Measurements from ENCODE around the gene P2RY12. TPM values are rescaled to one million over a fixed set of nuclear protein-coding genes. Genes with fewer than 3 reads are reported as not detected.

The P2RY12 gene
- total and polyA plus RNA-seq, 10 of the 15 experiments (the other 5 are each of a cell fraction or from before 2014, with no cell fraction given): 0.27 to 1.0 (median 0.66) TPM; not detected in 2

DNA sequence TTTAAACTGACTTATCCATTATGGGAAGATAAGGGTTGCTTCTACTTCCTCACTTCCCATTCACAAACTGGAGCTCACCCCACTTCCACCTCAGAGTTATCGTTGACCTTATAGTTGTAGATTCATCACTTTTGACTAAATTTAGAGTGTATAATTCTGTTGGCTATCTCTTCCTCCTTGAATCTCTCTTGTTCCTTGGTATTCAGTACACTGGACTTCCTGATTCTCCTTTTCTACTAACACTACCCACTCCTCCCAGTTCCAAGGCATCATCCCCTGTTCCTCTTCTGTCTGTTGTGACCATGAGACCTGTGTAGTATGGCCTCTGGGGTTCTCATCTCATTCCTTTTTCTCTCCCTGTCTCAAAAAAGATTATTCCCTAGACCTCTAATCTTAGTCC, 62.0 kb downstream of the P2RY12 start:
- 100% methylated on average over 1 of the region's 1 CpG for WGBS (ENCODE audit: insufficient coverage, insufficient replicate concordance, low lambda C conversion rate, missing lambda C conversion rate)
- in situ Hi-C loops (cut with MboI): no loop called here
- RAD21 ChIA-PET (ENCODE audit: unreplicated experiment): no interaction called here

DNA sequence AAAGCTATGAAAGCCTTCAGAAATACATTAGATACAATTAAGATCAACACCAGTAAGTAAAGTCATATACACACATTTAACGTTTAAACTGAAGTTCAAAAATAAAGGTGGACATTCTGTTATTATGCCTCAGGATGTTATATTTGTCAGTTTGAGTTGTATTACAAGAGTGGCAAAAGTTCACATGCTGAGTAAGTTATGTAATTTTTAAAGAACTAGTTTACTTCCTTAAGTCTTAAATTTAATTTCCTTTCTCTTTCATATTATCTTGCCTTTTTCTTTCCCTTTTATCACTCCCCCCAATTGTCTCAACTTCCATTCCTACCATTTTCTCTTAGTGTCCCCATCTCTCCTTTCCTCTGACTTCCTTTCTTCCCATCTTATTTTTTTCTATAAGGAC, 63.0 kb downstream of the P2RY12 start:
- H3K9me3 ChIP-seq (replicated peaks; ENCODE audit: control insufficient read depth, insufficient read depth, low read length): no peaks in the 10 kb centered on the region
- intact Hi-C loops (cut with micrococcal nuclease; ENCODE audit: unreplicated experiment) (no loop called here), in situ Hi-C loops (cut with MboI) (no loop called here)
- no peak overlapping the region for H3K27ac ChIP-seq (ENCODE audit: control insufficient read depth, insufficient read depth)
- no peak overlapping the region for H3K4me3 ChIP-seq
- ChIA-PET SMC1A (ENCODE audit: uncharacterized antibody, unreplicated experiment) (interaction anchor here (1.6 kb wide), 1 partner anchor 14 kb away, joined by 3 read pairs; no protein-coding TSS in a partner anchor), POLR2A (no interaction called here), CTCF (interaction anchor here (0.6 kb wide), 1 partner anchor 1572 kb away, joined by 3 read pairs; no protein-coding TSS in a partner anchor), RAD21 (ENCODE audit: unreplicated experiment) (no interaction called here)
- no peaks in the 10 kb centered on the region for H3K36me3 ChIP-seq (ENCODE audit: control insufficient read depth in 2 of 2, insufficient read depth in 2 of 2, low read length in 1 of 2)
- no peak overlapping the region for H2AFZ ChIP-seq (ENCODE audit: control insufficient read depth, low read depth, low read length)
- DNase-seq (ENCODE audit: low read depth, low spot score): no peak
- BruUV-seq (replicated peaks): no TSS peak
- H3K4me2 ChIP-seq (ENCODE audit: control insufficient read depth, insufficient read depth): no peak overlapping the region
- 0% methylated on average over 1 of the region's 1 CpG for WGBS (ENCODE audit: insufficient coverage, insufficient replicate concordance, low lambda C conversion rate, missing lambda C conversion rate)
- no peak for ATAC-seq
- H3K79me2 ChIP-seq (ENCODE audit: control insufficient read depth, insufficient read depth, low read length): no peaks in the 10 kb centered on the region
- no peaks in the 10 kb centered on the region for H4K20me1 ChIP-seq (ENCODE audit: control insufficient read depth, insufficient read depth)
- no peak overlapping the region for H3K9ac ChIP-seq (ENCODE audit: control insufficient read depth, insufficient read depth, low read length)
- H3K4me1 ChIP-seq (ENCODE audit: control insufficient read depth, insufficient read depth, low read length): no peaks in the 10 kb centered on the region
- FAIRE-seq: no peak
- H3K27me3 ChIP-seq (replicated peaks in 1 of 2; ENCODE audit: control insufficient read depth in 2 of 2, insufficient read depth in 2 of 2, low read length in 1 of 2): no peaks in the 10 kb centered on the region; a peak in 2 of 4 replicates
- TF ChIP-seq ASH2L (IDR thresholded peaks at IDR 0.05; ENCODE audit: borderline replicate concordance, low read depth) (no peak), RELA (IDR thresholded peaks at IDR 0.05; ENCODE audit: borderline replicate concordance, partially characterized antibody) (no peak), PAX8 (IDR thresholded peaks at IDR 0.05) (no peak)
- TF ChIP-seq, protein P1, sequence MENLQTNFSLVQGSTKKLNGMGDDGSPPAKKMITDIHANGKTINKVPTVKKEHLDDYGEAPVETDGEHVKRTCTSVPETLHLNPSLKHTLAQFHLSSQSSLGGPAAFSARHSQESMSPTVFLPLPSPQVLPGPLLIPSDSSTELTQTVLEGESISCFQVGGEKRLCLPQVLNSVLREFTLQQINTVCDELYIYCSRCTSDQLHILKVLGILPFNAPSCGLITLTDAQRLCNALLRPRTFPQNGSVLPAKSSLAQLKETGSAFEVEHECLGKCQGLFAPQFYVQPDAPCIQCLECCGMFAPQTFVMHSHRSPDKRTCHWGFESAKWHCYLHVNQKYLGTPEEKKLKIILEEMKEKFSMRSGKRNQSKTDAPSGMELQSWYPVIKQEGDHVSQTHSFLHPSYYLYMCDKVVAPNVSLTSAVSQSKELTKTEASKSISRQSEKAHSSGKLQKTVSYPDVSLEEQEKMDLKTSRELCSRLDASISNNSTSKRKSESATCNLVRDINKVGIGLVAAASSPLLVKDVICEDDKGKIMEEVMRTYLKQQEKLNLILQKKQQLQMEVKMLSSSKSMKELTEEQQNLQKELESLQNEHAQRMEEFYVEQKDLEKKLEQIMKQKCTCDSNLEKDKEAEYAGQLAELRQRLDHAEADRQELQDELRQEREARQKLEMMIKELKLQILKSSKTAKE (IDR thresholded peaks at IDR 0.05; ENCODE audit: low read depth, poor library complexity, severe bottlenecking): no peak
- TF ChIP-seq, protein P2, sequence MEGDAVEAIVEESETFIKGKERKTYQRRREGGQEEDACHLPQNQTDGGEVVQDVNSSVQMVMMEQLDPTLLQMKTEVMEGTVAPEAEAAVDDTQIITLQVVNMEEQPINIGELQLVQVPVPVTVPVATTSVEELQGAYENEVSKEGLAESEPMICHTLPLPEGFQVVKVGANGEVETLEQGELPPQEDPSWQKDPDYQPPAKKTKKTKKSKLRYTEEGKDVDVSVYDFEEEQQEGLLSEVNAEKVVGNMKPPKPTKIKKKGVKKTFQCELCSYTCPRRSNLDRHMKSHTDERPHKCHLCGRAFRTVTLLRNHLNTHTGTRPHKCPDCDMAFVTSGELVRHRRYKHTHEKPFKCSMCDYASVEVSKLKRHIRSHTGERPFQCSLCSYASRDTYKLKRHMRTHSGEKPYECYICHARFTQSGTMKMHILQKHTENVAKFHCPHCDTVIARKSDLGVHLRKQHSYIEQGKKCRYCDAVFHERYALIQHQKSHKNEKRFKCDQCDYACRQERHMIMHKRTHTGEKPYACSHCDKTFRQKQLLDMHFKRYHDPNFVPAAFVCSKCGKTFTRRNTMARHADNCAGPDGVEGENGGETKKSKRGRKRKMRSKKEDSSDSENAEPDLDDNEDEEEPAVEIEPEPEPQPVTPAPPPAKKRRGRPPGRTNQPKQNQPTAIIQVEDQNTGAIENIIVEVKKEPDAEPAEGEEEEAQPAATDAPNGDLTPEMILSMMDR (IDR thresholded peaks at IDR 0.05 in 2 of 3, conservative IDR thresholded peaks at IDR 0.05 in 1 of 3; ENCODE audit: control insufficient read depth in 2 of 3, extremely low read depth in 1 of 3, insufficient read depth in 1 of 3, low read depth in 3 of 3, low read length in 3 of 3): no peak
- TF ChIP-seq, protein P3, sequence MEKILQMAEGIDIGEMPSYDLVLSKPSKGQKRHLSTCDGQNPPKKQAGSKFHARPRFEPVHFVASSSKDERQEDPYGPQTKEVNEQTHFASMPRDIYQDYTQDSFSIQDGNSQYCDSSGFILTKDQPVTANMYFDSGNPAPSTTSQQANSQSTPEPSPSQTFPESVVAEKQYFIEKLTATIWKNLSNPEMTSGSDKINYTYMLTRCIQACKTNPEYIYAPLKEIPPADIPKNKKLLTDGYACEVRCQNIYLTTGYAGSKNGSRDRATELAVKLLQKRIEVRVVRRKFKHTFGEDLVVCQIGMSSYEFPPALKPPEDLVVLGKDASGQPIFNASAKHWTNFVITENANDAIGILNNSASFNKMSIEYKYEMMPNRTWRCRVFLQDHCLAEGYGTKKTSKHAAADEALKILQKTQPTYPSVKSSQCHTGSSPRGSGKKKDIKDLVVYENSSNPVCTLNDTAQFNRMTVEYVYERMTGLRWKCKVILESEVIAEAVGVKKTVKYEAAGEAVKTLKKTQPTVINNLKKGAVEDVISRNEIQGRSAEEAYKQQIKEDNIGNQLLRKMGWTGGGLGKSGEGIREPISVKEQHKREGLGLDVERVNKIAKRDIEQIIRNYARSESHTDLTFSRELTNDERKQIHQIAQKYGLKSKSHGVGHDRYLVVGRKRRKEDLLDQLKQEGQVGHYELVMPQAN (conservative IDR thresholded peaks at IDR 0.05): no peak

More for the DNA sequence above, 62.0 kb downstream of the P2RY12 start:
- ATAC-seq (no peak), DNase-seq (ENCODE audit: low read depth, low spot score) (no peak), FAIRE-seq (no peak)
- no TSS peak for BruUV-seq (replicated peaks)
- Histone ChIP-seq H2AFZ (ENCODE audit: control insufficient read depth, low read depth, low read length) (no peak overlapping the region), H3K36me3 (ENCODE audit: control insufficient read depth in 2 of 2, insufficient read depth in 2 of 2, low read length in 1 of 2) (no peaks in the 10 kb centered on the region), H3K79me2 (ENCODE audit: control insufficient read depth, insufficient read depth, low read length) (no peaks in the 10 kb centered on the region), H3K4me2 (ENCODE audit: control insufficient read depth, insufficient read depth) (no peak overlapping the region), H3K4me3 (no peak overlapping the region), H3K9me3 (replicated peaks; ENCODE audit: control insufficient read depth, insufficient read depth, low read length) (no peaks in the 10 kb centered on the region), H3K27ac (ENCODE audit: control insufficient read depth, insufficient read depth) (no peak overlapping the region), H4K20me1 (ENCODE audit: control insufficient read depth, insufficient read depth) (no peaks in the 10 kb centered on the region), H3K4me1 (ENCODE audit: control insufficient read depth, insufficient read depth, low read length) (no peaks in the 10 kb centered on the region), H3K9ac (ENCODE audit: control insufficient read depth, insufficient read depth, low read length) (no peak overlapping the region), H3K27me3 (replicated peaks in 1 of 2; ENCODE audit: control insufficient read depth in 2 of 2, insufficient read depth in 2 of 2, low read length in 1 of 2) (no peaks in the 10 kb centered on the region; a peak in 2 of 4 replicates)
- TF ChIP-seq RUNX3 (IDR thresholded peaks at IDR 0.05; ENCODE audit: low read length) (no peak), WRNIP1 (IDR thresholded peaks at IDR 0.05; ENCODE audit: borderline replicate concordance, low read depth, low read length) (no peak), CBX3 (IDR thresholded peaks at IDR 0.05; ENCODE audit: borderline replicate concordance, low read depth) (no peak), STAT1 (conservative IDR thresholded peaks at IDR 0.05) (no peak)
- intact Hi-C loops (cut with micrococcal nuclease; ENCODE audit: unreplicated experiment): no loop called here
- CTCF ChIA-PET: interaction anchor here (0.9 to 1.5 kb wide), 2 partner anchors 9 to 31 kb away, joined by 3 read pairs; no protein-coding TSS in a partner anchor
- SMC1A ChIA-PET (ENCODE audit: uncharacterized antibody, unreplicated experiment): no interaction called here
- POLR2A ChIA-PET: no interaction called here
